GM12864 (cell line): ENCODE measurements around the gene SASH3.

Experiments
- DNase-seq: peaks from one replicate; pipeline ENCODE4 v3.0.0-alpha.2; 2011; ENCODE audit warnings: low read depth
- H3K4me3 ChIP-seq: 2 replicates; pipeline ENCODE4 v1.5.1; 2011; ENCODE audit warnings: mild to moderate bottlenecking, low read depth, low read length, control low read depth
- TF ChIP-seq, protein P1 (sequence below): IDR thresholded peaks from 2 replicates; pipeline ENCODE4 v1.5.1; 2011; ENCODE audit warnings: low read depth, mild to moderate bottlenecking, moderate library complexity, low read length, control low read depth, inconsistent platforms; ENCODE audit errors: missing control alignments

SASH3 gene

DNA sequence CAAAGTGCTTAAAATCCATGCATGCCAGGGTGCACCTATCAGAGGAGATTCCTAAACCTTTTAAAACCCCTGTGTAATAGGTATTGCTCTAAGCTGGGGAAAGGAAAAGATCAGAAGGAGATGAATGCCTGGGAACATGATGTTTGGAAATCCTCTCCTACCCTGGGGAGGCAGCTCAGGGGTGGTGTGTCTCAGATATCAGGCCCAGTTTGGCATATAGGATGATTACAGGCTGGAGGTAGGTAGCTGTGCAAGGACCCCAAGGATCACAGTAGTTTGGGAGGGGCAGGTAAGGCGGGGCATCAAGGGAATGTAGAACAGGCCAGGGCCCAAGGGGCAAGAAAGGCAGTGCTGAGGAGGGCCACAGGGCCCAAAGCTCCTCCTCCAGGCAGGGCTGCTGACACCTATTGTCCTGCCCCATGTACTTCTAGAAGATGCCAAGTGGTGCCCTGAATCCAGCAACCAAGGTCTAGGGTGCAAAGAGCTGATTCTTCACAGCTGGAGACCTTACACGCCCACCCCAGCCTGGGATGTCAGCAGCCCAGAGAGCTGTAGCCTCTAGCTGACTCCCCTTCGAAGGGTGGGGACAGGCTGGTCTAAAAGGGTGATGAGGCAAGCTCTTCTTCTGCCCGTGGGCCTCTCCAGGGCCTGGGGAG, 17.6 kb downstream of the SASH3 start:
- H3K4me3 ChIP-seq = no peak overlapping the region
- TF ChIP-seq, protein P1, sequence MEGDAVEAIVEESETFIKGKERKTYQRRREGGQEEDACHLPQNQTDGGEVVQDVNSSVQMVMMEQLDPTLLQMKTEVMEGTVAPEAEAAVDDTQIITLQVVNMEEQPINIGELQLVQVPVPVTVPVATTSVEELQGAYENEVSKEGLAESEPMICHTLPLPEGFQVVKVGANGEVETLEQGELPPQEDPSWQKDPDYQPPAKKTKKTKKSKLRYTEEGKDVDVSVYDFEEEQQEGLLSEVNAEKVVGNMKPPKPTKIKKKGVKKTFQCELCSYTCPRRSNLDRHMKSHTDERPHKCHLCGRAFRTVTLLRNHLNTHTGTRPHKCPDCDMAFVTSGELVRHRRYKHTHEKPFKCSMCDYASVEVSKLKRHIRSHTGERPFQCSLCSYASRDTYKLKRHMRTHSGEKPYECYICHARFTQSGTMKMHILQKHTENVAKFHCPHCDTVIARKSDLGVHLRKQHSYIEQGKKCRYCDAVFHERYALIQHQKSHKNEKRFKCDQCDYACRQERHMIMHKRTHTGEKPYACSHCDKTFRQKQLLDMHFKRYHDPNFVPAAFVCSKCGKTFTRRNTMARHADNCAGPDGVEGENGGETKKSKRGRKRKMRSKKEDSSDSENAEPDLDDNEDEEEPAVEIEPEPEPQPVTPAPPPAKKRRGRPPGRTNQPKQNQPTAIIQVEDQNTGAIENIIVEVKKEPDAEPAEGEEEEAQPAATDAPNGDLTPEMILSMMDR = no peak
- no peak for DNase-seq

DNA sequence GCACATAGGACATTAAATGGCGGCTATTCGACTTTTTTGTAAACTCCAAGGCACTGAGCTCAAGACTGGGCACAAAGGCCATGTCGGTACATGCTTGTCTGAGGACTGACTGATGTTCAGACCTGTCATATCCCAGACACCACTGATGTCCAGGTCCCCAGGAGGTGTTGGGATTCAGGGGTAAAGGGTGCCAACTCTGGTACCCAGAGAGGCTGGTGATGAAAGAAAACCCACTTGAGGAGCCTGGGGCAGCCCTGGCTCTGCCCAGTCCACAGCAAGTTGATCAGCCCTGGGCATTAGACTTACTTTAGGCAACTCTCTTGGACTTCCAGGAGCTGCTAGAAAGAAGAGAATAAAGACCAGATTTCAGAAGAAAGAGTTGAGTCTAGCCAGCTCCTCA, 18.7 kb downstream of the SASH3 start:
- H3K4me3 ChIP-seq = no peak overlapping the region
- DNase-seq = no peak
- TF ChIP-seq, protein P1 = no peak

DNA sequence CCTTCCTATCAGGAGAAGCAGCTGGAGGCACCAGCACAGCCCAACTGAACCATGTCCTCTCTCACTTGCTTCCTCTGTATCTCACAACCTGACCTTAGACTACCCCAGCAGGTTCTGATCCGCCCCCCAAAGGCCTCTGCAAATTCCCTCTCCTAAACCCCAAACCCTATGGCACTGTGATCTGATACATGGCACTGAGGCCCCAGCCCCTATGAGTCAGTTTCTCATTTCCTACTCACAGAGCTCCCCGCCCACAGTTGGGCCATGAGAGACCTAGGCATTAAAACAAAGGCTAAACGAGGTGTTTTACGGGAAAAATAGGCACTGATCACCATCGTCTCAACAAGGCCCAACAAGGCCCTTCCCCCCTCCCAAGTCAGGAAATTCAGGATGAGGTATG, 19.1 kb downstream of the SASH3 start:
- TF ChIP-seq, protein P1 = no peak
- H3K4me3 ChIP-seq = no peak overlapping the region
- no peak for DNase-seq

DNA sequence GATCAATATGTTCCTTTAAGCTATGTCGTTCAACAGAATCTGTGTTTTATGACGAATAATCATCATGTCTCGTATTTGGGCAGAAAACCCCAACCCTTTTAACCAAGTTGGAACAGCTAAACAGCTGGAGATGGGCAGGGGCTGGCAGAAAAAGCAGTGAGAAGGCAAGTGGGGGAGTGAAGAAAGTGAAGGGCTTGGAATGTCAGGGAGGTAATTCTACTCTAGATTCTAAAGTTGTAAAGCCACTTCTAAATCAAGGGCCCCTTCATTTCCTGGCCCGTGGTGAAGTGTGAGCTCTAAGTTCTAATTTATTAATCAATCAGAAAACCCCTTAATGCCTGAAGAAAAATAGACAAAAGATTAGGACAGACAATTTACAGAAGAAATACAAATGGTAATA, 20.4 kb downstream of the SASH3 start:
- DNase-seq = no peak

DNA sequence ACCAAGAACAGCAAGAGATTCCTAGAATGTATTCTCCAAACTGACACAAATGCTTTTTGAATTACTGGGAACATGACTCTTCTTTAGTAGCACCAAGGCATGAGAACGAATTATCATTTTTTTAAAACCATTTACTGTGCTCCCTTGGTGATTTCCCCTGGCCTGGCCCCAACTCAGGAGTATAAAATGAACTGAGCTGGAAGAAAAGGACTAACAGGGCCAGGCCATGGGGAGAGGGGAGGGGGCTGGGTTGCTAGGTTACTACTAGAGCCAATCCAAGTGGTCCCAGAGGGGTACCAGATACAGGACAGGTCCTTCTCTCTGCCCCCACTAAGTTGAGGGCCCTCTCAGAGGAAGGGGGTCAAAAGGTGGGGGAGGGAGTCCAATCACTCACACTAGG, 23.1 kb downstream of the SASH3 start:
- DNase-seq = no peak
- H3K4me3 ChIP-seq = no peak overlapping the region
- TF ChIP-seq, protein P1 = no peak

More for the DNA sequence above, 20.4 kb downstream of the SASH3 start:
- TF ChIP-seq, protein P1 = no peak
- no peak overlapping the region for H3K4me3 ChIP-seq

DNA sequence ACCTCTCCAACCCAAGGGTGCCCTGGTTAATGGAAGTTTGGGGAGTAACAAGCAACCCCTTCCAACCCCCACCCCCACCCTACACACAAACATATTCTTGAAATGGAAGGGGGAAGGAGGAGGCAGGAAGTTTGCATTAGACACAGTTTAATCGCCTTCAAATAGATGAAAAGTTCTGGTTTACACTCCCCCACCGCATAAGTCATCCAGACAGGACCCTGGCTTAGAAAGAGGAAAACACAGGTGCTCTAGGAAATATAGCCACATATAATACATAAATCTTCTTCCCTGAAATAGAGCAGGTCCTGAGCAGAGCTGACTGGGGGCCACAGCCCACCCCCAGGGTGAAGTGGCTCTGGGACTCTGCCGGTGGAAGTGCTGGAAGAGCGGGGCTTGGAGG, 25.1 kb downstream of the SASH3 start:
- DNase-seq = no peak
- TF ChIP-seq, protein P1 = no peak
- no peak overlapping the region for H3K4me3 ChIP-seq

DNA sequence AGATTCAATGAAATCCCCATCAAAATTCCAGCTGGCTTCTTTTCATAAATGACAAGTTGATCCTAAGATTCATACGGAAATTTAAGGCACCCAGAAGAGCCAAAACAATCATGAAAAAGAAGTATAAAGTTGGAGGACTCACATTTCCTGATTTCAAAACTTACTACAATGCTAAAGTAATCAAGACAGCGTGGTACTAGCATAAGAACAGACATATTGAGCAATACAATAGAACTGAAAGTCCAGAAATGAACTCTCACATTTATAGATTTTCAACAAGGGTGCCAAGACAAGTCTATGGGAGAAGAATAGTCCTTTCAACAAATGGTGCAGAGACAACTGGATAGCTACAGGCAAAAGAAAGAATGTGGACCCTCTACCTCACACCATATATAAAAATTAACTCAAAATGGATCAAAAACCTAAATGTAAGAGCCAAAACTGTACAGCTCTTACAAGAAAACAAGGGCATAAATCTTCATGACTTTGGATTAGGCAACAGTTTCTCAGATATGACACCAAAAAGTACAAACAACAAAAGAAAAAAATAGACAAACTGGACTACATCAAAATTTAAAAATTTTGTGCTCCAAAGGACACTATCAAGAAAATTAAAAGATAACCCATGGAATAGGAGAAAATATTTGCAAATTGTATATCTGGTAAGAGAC, 28.5 kb downstream of the SASH3 start:
- DNase-seq = no peak
- H3K4me3 ChIP-seq = no peak overlapping the region
- TF ChIP-seq, protein P1 = no peak
